SK-N-SH treated with all-trans-retinoic acid at 6 μM for 48 hours (cell line): ENCODE data around the gene KRTAP9-1.

Source experiments
- ATAC-seq: fragments of 200-7000 bp; cut with Tn5 transposase; 3 replicates; pipeline ENCODE4 v1.9.1; 2020; ENCODE audit warnings: mild to moderate bottlenecking, moderate library complexity
- ARNTL ChIP-seq: fragments of 450-650 bp; formaldehyde crosslinking; IDR thresholded peaks from 2 replicates; pipeline ENCODE4 v1.5.0; 2020; ENCODE audit warnings: low read depth, mild to moderate bottlenecking, moderate library complexity, borderline replicate concordance
- CREB5 ChIP-seq: fragments of 250-450 bp; sonication (Bioruptor Pico); IDR thresholded peaks from 2 replicates; pipeline ENCODE4 v1.5.1; 2020; ENCODE audit warnings: low read depth, mild to moderate bottlenecking, moderate library complexity
- CSDC2 ChIP-seq: fragments of 250-450 bp; sonication (Bioruptor Pico); IDR thresholded peaks from 2 replicates; pipeline ENCODE4 v1.5.0; 2020; ENCODE audit warnings: mild to moderate bottlenecking, moderate library complexity
- CSRNP3 ChIP-seq: fragments of 250-450 bp; sonication (Bioruptor Pico); IDR thresholded peaks from 2 replicates; pipeline ENCODE4 v1.5.1; 2021; ENCODE audit warnings: mild to moderate bottlenecking, moderate library complexity
- ESRRG ChIP-seq: fragments of 250-450 bp; sonication (Bioruptor Pico); IDR thresholded peaks from 2 replicates; pipeline ENCODE4 v1.6.1; 2021; ENCODE audit warnings: mild to moderate bottlenecking
- GLIS3 ChIP-seq: fragments of 250-450 bp; sonication (Bioruptor Pico); IDR thresholded peaks from 2 replicates; pipeline ENCODE4 v1.5.0; 2020; ENCODE audit warnings: mild to moderate bottlenecking, moderate library complexity
- ISL1 ChIP-seq: fragments of 250-450 bp; sonication (Bioruptor Pico); IDR thresholded peaks from 2 replicates; pipeline ENCODE4 v2.1.2; 2022; ENCODE audit warnings: mild to moderate bottlenecking, moderate library complexity
- OSR1 ChIP-seq: fragments of 250-450 bp; sonication (Bioruptor Pico); IDR thresholded peaks from 2 replicates; pipeline ENCODE4 v1.8.0; 2022; ENCODE audit warnings: moderate library complexity, mild to moderate bottlenecking, inconsistent platforms
- PATZ1 ChIP-seq: fragments of 250-450 bp; sonication (Bioruptor Pico); IDR thresholded peaks from 2 replicates; pipeline ENCODE4 v1.8.0; 2020; ENCODE audit warnings: mild to moderate bottlenecking, moderate library complexity, borderline replicate concordance
- POU6F1 ChIP-seq: fragments of 250-450 bp; sonication (Bioruptor Pico); IDR thresholded peaks from 2 replicates; pipeline ENCODE4 v1.8.0; 2021; ENCODE audit warnings: low read depth, mild to moderate bottlenecking, moderate library complexity, borderline replicate concordance
- PPARA ChIP-seq: fragments of 250-450 bp; sonication (Bioruptor Pico); IDR thresholded peaks from 2 replicates; pipeline ENCODE4 v1.5.0; 2020; ENCODE audit warnings: mild to moderate bottlenecking, borderline replicate concordance
- RARB ChIP-seq: fragments of 250-450 bp; sonication (Bioruptor Pico); IDR thresholded peaks from 2 replicates; pipeline ENCODE4 v1.8.0; 2021; ENCODE audit warnings: mild to moderate bottlenecking, moderate library complexity
- SNAI2 ChIP-seq: fragments of 250-450 bp; sonication (Bioruptor Pico); IDR thresholded peaks from 2 replicates; pipeline ENCODE4 v1.5.0; 2020; ENCODE audit warnings: mild to moderate bottlenecking, moderate library complexity
- TCF4 ChIP-seq: fragments of 250-450 bp; sonication (Bioruptor Pico); IDR thresholded peaks from 2 replicates; pipeline ENCODE4 v1.8.0; 2021; ENCODE audit warnings: mild to moderate bottlenecking, moderate library complexity, borderline replicate concordance
- TOX ChIP-seq: fragments of 250-450 bp; sonication (Bioruptor Pico); IDR thresholded peaks from 2 replicates; pipeline ENCODE4 v1.8.0; 2021; ENCODE audit warnings: mild to moderate bottlenecking, moderate library complexity, borderline replicate concordance
- TSHZ2 ChIP-seq: fragments of 250-450 bp; sonication (Bioruptor Pico); IDR thresholded peaks from 2 replicates; pipeline ENCODE4 v1.5.0; 2020; ENCODE audit warnings: mild to moderate bottlenecking, moderate library complexity
- ZC3H10 ChIP-seq: fragments of 250-450 bp; sonication (Bioruptor Pico); IDR thresholded peaks from 2 replicates; pipeline ENCODE4 v1.5.1; 2021; ENCODE audit warnings: mild to moderate bottlenecking, moderate library complexity
- ZFP30 ChIP-seq: fragments of 450-650 bp; formaldehyde crosslinking; IDR thresholded peaks from 2 replicates; pipeline ENCODE4 v1.5.0; 2022; ENCODE audit warnings: mild to moderate bottlenecking, moderate library complexity
- ZNF565 ChIP-seq: fragments of 450-650 bp; formaldehyde crosslinking; conservative IDR thresholded peaks from 2 replicates; pipeline ENCODE4 v1.5.0; 2020; ENCODE audit warnings: low read depth, mild to moderate bottlenecking, moderate library complexity
- ZNF70 ChIP-seq: fragments of 450-650 bp; formaldehyde crosslinking; IDR thresholded peaks from 2 replicates; pipeline ENCODE4 v1.5.0; 2020; ENCODE audit warnings: mild to moderate bottlenecking, moderate library complexity
- ZNF8 ChIP-seq: fragments of 450-650 bp; formaldehyde crosslinking; IDR thresholded peaks from 2 replicates; pipeline ENCODE4 v1.5.0; 2020; ENCODE audit warnings: mild to moderate bottlenecking, moderate library complexity

Gene KRTAP9-1

GRCh38 chr17:41215681-41216080 lies 26.0 kb downstream of the KRTAP9-1 start:
- no peak for TF ChIP-seq CSDC2 (CRISPR knock-in tag)
- TF ChIP-seq GLIS3: no peak
- no peak for TF ChIP-seq CSRNP3
- TF ChIP-seq ZNF8: no peak
- TF ChIP-seq SNAI2: no peak
- TF ChIP-seq ZFP30 (CRISPR knock-in tag): no peak
- no peak for TF ChIP-seq TSHZ2 (CRISPR knock-in tag)
- no peak for TF ChIP-seq ZNF70
- no peak for TF ChIP-seq ARNTL (CRISPR knock-in tag)
- no peak for TF ChIP-seq PPARA (CRISPR knock-in tag)
- TF ChIP-seq ESRRG: no peak
- TF ChIP-seq ZC3H10: no peak
- no peak for ATAC-seq

- TF ChIP-seq SNAI2 (no peak), CSRNP3 (no peak), ZNF8 (no peak), GLIS3 (no peak), CSDC2 (CRISPR knock-in tag) (no peak), PPARA (CRISPR knock-in tag) (no peak), ZNF565 (CRISPR knock-in tag) (no peak), POU6F1 (CRISPR knock-in tag) (no peak), TSHZ2 (CRISPR knock-in tag) (no peak), RARB (CRISPR knock-in tag) (no peak), ZFP30 (CRISPR knock-in tag) (no peak), TCF4 (CRISPR knock-in tag) (no peak), ESRRG (no peak), TOX (no peak), ISL1 (no peak), CREB5 (CRISPR knock-in tag) (no peak), OSR1 (CRISPR knock-in tag) (no peak), ZC3H10 (no peak), PATZ1 (CRISPR knock-in tag) (no peak)
- no peak for ATAC-seq
These were observed 34.1 kb downstream of the KRTAP9-1 start for GRCh38 chr17:41223821-41224220.
